Activated naive CD4-positive, alpha-beta T cell treated with anti-CD3 and anti-CD28 coated beads for 36 hours (primary cell): Measurements from ENCODE around the gene MARK2. TPM values are rescaled to one million over a fixed set of nuclear protein-coding genes. Genes with fewer than 3 reads are reported as not detected.
"Not testable (repeated sequence)": the region's sequence is repeated elsewhere in the genome, so short reads cannot be mapped to it uniquely, and the experiment has no call there.

Source experiments
- CTCF ChIA-PET: fragments of 350-600 bp; sonication (Branson Sonifier 250); formaldehyde crosslinking; loops from one replicate; lab custom pipeline; 2021; ENCODE audit warnings: antibody characterized with exemption; lab: Charles Lee
- DNase-seq: peaks from one replicate; pipeline ENCODE4 v3.0.0-alpha.2; 2020
- H3K27ac Mint-ChIP-seq: one replicate; pipeline ENCODE4 v1.8.0; 2021; ENCODE audit warnings: mild to moderate bottlenecking, mixed read lengths
- H3K27me3 Mint-ChIP-seq: one replicate; pipeline ENCODE4 v1.8.0; 2021; ENCODE audit warnings: low read depth, mixed read lengths
- H3K36me3 Mint-ChIP-seq: one replicate; pipeline ENCODE4 v1.8.0; 2021; ENCODE audit warnings: low read depth, mixed read lengths
- H3K4me1 Mint-ChIP-seq: one replicate; pipeline ENCODE4 v1.8.0; 2021; ENCODE audit warnings: low read depth, mixed read lengths
- H3K4me3 Mint-ChIP-seq: one replicate; pipeline ENCODE4 v1.8.0; 2021; ENCODE audit warnings: mild to moderate bottlenecking, moderate library complexity, mixed read lengths
- H3K9me3 Mint-ChIP-seq: one replicate; pipeline ENCODE4 v1.8.0; 2021; ENCODE audit warnings: mixed read lengths
- intact Hi-C: fragments of 100-400 bp; cut with micrococcal nuclease; formaldehyde crosslinking; loops from one replicate; pipeline ENCODE4 v1.15.1; 2023
- total RNA-seq, 2 experiments: library from RNA; stranded (reverse); gene quantifications; one replicate each; pipeline ENCODE4 v1.2.3, GENCODE V29; 2021

The MARK2 gene
- total RNA-seq, 2 experiments from 2014 or later = 15.8 to 17.6 TPM

- Mint-ChIP-seq H3K27ac (no peak overlapping the region), H3K9me3 (no peaks in the 10 kb centered on the region), H3K36me3 (peaks cover 10% of the 10 kb centered on the region), H3K4me3 (no peak overlapping the region), H3K4me1 (peaks cover 57% of the 10 kb centered on the region), H3K27me3 (no peaks in the 10 kb centered on the region)
- intact Hi-C loops = no loop called here
- no peak for DNase-seq
- CTCF ChIA-PET = interaction anchor here (1.1 to 2.3 kb wide), 2 partner anchors 26 kb away, joined by 5 to 13 read pairs; no protein-coding TSS in a partner anchor
These were observed 24.0 kb downstream of the MARK2 start for GRCh38 chr11:63862923-63863322.

DNA sequence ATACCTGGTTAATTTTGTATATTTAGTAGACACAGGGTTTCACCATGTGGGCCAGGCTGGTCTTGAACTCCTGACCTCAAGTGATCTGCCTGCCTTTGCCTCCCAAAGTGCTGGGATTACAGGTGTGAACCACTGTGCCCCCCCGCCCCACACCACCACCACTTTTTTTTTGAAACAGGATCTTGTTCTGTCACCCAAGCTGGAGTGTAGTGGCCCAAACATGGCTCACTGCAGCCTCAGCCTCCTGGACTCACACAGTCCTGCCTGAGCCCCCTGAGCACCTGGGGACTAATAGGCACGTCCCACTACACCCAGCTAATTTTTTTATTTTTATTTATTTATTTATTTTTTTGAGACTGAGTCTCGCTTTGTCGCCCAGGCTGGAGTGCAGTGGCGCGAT is 24.7 kb downstream of the MARK2 start:
- H3K27me3 Mint-ChIP-seq, H3K4me3 Mint-ChIP-seq, H3K27ac Mint-ChIP-seq, DNase-seq, H3K9me3 Mint-ChIP-seq, intact Hi-C loops: not testable (repeated sequence)
- CTCF ChIA-PET = interaction anchor here (0.6 to 2.3 kb wide), 2 partner anchors 26 to 1649 kb away, joined by 5 to 13 read pairs; no protein-coding TSS in a partner anchor
- Mint-ChIP-seq H3K36me3 (peaks cover 10% of the 10 kb centered on the region), H3K4me1 (peaks cover 60% of the 10 kb centered on the region)

DNA sequence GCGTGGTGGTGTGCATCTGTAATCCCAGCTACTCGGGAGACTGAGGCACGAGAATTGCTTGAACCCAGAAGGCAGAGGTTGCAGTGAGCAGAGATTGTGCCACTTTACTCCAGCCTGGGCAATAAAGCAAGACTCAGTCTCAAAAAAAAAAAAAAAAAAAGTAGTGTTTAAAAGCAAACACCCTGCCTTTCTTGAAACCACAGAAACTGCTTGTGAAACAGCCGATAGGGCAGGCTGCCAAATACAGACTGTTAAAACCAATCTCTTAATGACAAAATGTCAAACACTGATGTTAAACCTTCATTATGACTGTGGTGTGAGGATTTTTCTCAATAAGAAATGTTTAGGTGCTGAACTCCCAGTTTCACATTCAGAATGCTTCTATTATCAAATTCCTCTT is 27.3 kb downstream of the MARK2 start:
- H3K4me3 Mint-ChIP-seq = peak overlapping the region; percentile 11
- CTCF ChIA-PET = interaction anchor here (0.6 to 1.9 kb wide), 7 partner anchors 10 to 227 kb away, joined by 3 to 8 read pairs (median 4); no protein-coding TSS in a partner anchor
- DNase-seq = peak; percentile 97
- peaks cover 10% of the 10 kb centered on the region for H3K36me3 Mint-ChIP-seq
- peaks cover 80% of the 10 kb centered on the region for H3K4me1 Mint-ChIP-seq
- intact Hi-C loops = loop anchor here (1.0 to 2.0 kb wide), 5 partner anchors 13 to 299 kb away; partner anchors contain the start of genes MARK2 and NAA40
- no peaks in the 10 kb centered on the region for H3K9me3 Mint-ChIP-seq
- H3K27ac Mint-ChIP-seq = no peak overlapping the region
- H3K27me3 Mint-ChIP-seq = no peaks in the 10 kb centered on the region

DNA sequence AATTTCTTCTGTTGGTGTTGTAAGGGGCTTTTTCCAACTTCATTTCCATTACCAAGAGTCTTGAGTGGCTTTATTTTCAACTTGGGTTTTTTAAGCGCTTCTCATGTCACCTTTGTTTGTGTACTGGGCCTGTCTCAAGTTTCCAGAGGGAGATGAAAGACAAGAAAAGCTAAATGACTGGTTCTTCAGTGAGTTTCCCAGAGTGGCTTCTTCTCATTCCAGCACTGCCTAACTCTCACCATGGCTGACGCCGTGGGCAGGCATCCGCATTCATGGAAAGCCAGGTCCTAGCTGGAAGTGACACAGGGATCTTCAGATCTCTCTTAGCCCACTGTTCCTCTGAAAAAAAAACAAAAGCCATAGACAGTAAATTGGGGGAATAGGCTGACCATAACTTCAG is 28.6 kb downstream of the MARK2 start:
- H3K4me3 Mint-ChIP-seq = no peak overlapping the region
- H3K27me3 Mint-ChIP-seq = no peaks in the 10 kb centered on the region
- DNase-seq = no peak
- H3K27ac Mint-ChIP-seq = no peak overlapping the region
- intact Hi-C loops = loop anchor here (2.0 kb wide), 3 partner anchors 15 to 71 kb away; partner anchors contain the start of gene NAA40
- H3K36me3 Mint-ChIP-seq = peaks cover 6% of the 10 kb centered on the region
- H3K4me1 Mint-ChIP-seq = peaks cover 85% of the 10 kb centered on the region
- no peaks in the 10 kb centered on the region for H3K9me3 Mint-ChIP-seq
- CTCF ChIA-PET = interaction anchor here (0.9 to 1.9 kb wide), 7 partner anchors 8 to 52 kb away, joined by 3 to 8 read pairs (median 4); no protein-coding TSS in a partner anchor

DNA sequence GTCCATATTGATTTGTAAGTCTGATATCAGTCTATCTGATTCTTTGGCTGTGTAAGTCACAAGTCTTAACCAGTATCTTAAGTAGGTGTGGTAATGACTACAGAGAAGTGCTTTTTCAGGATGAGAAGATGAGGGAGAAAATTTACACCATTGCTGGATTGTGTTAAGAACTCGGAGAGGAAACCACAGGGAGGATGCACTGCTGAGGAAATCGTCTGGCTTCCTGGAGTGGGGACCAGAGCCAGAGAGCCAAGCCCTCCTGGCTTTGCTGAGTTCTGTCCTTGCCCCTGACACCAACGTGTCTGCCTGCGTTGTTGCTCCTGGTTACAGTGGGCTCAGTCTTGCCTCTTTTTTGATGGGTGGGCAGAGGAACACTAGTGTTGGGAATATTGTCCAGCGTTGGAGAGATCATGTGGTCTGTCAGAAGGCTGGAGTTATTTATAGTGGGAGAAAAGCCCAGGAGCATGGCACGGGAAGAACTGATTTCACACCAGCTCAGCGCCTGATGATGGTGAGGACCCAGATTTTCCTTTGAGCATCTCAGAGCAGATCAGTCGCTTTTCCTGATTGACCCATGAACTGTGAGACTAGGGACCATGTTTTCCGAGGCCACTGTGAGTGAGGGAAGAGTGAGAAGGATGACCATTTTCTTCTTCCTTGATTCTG is 29.6 kb downstream of the MARK2 start:
- Mint-ChIP-seq H3K9me3 (no peaks in the 10 kb centered on the region), H3K27me3 (no peaks in the 10 kb centered on the region), H3K27ac (no peak overlapping the region), H3K4me1 (peaks cover 85% of the 10 kb centered on the region), H3K36me3 (peaks cover 3% of the 10 kb centered on the region), H3K4me3 (no peak overlapping the region)
- DNase-seq = no peak
- CTCF ChIA-PET = no interaction called here
- intact Hi-C loops = no loop called here

GRCh38 chr11:63869171-63869591 is 30.3 kb downstream of the MARK2 start:
- no peak overlapping the region for H3K4me3 Mint-ChIP-seq
- intact Hi-C loops = no loop called here
- peaks cover 3% of the 10 kb centered on the region for H3K36me3 Mint-ChIP-seq
- DNase-seq = no peak
- no peak overlapping the region for H3K27ac Mint-ChIP-seq
- CTCF ChIA-PET = no interaction called here
- H3K9me3 Mint-ChIP-seq = no peaks in the 10 kb centered on the region
- H3K27me3 Mint-ChIP-seq = no peaks in the 10 kb centered on the region
- peaks cover 90% of the 10 kb centered on the region for H3K4me1 Mint-ChIP-seq

DNA sequence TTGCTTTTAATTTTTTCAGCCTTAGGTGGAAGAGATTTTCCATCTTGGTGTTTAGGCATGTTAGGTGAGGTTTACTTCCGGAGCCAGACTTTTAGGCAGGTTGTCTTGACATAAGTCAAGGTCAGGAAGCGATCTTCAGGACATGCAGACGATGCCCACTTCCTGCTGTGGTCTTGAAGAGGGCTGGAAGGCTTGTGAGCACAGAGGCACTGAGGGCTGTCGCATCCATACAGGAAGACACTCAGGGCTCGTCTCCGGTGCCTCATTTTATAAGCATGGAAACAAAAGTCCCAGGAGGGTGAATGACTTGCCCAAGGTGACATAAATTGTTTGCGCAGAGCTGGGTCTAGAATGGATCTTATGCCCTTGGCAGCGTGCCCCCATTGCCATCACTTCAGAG is 30.8 kb downstream of the MARK2 start:
- CTCF ChIA-PET = no interaction called here
- H3K9me3 Mint-ChIP-seq = no peaks in the 10 kb centered on the region
- H3K4me3 Mint-ChIP-seq = no peak overlapping the region
- peaks cover 3% of the 10 kb centered on the region for H3K36me3 Mint-ChIP-seq
- intact Hi-C loops = no loop called here
- no peaks in the 10 kb centered on the region for H3K27me3 Mint-ChIP-seq
- peak; percentile 58 for DNase-seq
- no peak overlapping the region for H3K27ac Mint-ChIP-seq
- peaks cover 93% of the 10 kb centered on the region for H3K4me1 Mint-ChIP-seq

GRCh38 chr11:63870351-63871140 is 31.6 kb downstream of the MARK2 start:
- CTCF ChIA-PET = interaction anchor here (0.5 kb wide), 1 partner anchor 13 kb away, joined by 3 read pairs; no protein-coding TSS in a partner anchor
- no peaks in the 10 kb centered on the region for H3K9me3 Mint-ChIP-seq
- intact Hi-C loops = no loop called here
- no peaks in the 10 kb centered on the region for H3K27me3 Mint-ChIP-seq
- peaks cover 88% of the 10 kb centered on the region for H3K4me1 Mint-ChIP-seq
- H3K27ac Mint-ChIP-seq = peak overlapping the region; percentile 59
- H3K4me3 Mint-ChIP-seq = no peak overlapping the region
- H3K36me3 Mint-ChIP-seq = peaks cover 3% of the 10 kb centered on the region
- DNase-seq = peak; percentile 49

DNA sequence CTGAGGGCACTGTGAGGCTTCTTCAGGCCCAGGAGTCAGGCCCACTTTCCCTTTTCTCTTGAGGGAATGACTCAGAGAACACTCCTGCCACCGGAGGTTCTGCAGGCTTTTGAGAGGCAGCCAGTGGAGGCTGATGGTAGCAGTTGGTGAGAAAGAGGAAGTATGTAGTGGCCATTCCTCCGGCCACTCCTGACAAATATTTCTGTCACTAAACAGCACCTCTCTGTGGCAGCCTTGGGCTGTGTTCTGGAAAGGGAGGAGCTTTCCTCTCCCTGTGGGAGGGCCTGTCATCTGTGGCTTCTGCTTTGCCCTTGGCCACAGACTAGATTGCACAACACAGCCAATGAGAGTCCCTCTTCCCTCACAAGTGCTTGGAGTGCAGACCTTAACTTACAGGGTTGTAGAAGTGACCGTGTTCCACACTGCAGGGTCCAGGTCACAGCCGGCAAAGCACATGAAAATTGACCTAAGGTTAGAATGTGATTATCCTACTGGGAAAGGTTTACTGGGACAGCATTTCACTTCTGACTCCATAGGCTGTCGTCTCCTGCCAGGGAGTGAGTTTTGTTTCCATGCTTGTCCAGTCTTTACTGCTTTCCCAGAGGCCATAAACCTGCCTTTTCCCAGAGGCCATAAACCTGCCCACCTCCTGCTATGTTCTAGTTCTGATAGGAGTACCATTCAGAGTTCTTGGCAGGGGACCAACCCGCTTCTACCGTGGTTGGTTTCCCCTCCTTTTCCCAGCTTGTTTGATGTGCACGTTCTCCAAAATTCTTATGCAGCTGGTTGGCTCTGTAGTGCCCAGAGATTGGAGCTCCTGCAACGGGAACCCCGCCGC is 33.3 kb downstream of the MARK2 start:
- Mint-ChIP-seq H3K36me3 (peaks cover 3% of the 10 kb centered on the region), H3K27me3 (no peaks in the 10 kb centered on the region), H3K4me3 (no peak overlapping the region), H3K27ac (no peak overlapping the region), H3K9me3 (no peaks in the 10 kb centered on the region), H3K4me1 (peaks cover 78% of the 10 kb centered on the region)
- DNase-seq = peak; percentile 61
- CTCF ChIA-PET = interaction anchor here (1.3 to 3.3 kb wide), 3 partner anchors 11 to 35 kb away, joined by 6 to 15 read pairs (median 8); no protein-coding TSS in a partner anchor
- intact Hi-C loops = loop anchor here (1.0 kb wide), 1 partner anchor 8 kb away; no protein-coding TSS in a partner anchor

DNA sequence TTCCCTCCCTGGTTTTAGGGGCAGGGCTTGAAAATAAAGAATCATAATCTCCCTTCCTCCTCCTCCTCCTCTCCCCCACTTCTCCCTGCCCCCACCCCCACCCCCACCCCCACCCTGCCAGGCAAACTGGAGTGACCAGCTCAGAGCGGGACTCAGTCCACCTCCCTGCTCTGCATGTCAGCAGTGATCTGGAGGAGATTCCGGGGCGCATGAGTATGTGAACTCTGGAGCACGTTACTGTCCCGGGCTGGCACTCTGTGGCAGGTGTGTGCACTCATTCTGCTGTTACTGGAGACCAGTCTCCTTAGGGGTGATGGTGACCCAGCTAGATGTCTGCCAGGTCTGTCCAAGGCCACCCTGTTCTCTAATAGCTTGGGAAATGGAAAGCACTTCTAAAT is 33.9 kb downstream of the MARK2 start:
- no peak for DNase-seq
- intact Hi-C loops = loop anchor here (1.0 kb wide), 1 partner anchor 8 kb away; no protein-coding TSS in a partner anchor
- Mint-ChIP-seq H3K27me3 (no peaks in the 10 kb centered on the region), H3K4me1 (peaks cover 77% of the 10 kb centered on the region), H3K36me3 (peaks cover 3% of the 10 kb centered on the region), H3K27ac (no peak overlapping the region), H3K9me3 (no peaks in the 10 kb centered on the region), H3K4me3 (no peak overlapping the region)
- CTCF ChIA-PET = interaction anchor here (1.3 to 3.3 kb wide), 3 partner anchors 10 to 36 kb away, joined by 6 to 15 read pairs (median 8); no protein-coding TSS in a partner anchor

DNA sequence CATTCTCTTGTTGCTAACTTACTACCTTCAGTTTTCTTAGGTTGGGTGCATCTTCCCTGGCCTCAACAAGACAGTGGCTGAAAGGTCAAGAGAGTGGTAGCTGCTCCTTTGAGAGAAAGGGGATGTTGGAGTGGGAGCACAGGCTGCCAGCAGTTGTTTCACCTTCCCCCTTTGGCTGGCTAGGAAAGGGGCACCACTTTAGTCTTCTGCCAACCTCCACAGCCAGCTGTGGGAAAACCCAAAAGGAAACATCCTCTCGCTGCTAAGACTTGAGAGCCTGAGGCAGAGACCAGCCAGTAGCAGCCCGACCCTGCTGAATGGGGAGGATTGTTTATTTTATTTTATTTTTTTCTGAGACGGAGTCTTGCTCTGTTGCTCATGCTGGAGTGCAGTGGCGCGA is 34.4 kb downstream of the MARK2 start:
- no peaks in the 10 kb centered on the region for H3K9me3 Mint-ChIP-seq
- H3K36me3 Mint-ChIP-seq = peaks cover 6% of the 10 kb centered on the region
- H3K27ac Mint-ChIP-seq = no peak overlapping the region
- CTCF ChIA-PET = interaction anchor here (0.6 to 3.3 kb wide), 3 partner anchors 10 to 37 kb away, joined by 3 to 15 read pairs (median 8); no protein-coding TSS in a partner anchor
- no peak overlapping the region for H3K4me3 Mint-ChIP-seq
- intact Hi-C loops = no loop called here
- H3K27me3 Mint-ChIP-seq = no peaks in the 10 kb centered on the region
- no peak for DNase-seq
- H3K4me1 Mint-ChIP-seq = peaks cover 78% of the 10 kb centered on the region
